Adrenal gland (tissue), 12 donors: Measurements from ENCODE around the gene BGN. TPM values are rescaled to one million over a fixed set of nuclear protein-coding genes. Genes with fewer than 3 reads are reported as not detected.

Experiments
- DNase-seq, 7 donors: peaks; one replicate each; pipeline ENCODE4 v3.0.0-alpha.2; 2019 to 2020
- H3K27ac ChIP-seq, 5 donors: fragments of 200-600 bp; sonication (generic) in 4 of 5; 1 replicate in 3 of 5; 2 replicates in 2 of 5; pipeline versions ENCODE4 v1.5.1 to v1.8.0; 2016 to 2020; ENCODE audit warnings: mild to moderate bottlenecking in 1 of 5
- H3K27me3 ChIP-seq: fragments of 200-600 bp; 2 replicates; pipeline ENCODE4 v1.8.0; 2021
- H3K36me3 ChIP-seq, 2 donors: fragments of 200-600 bp; replicated peaks in 1 of 2; 1 replicate in 1 of 2; 2 replicates in 1 of 2; pipeline versions ENCODE4 v1.5.1 to v1.8.0; 2018 to 2022
- H3K4me1 ChIP-seq, 2 donors: fragments of 200-600 bp; replicated peaks in 1 of 2; 1 replicate in 1 of 2; 2 replicates in 1 of 2; pipeline versions ENCODE4 v1.5.1 to v1.8.0; 2018 to 2021
- H3K4me3 ChIP-seq, 4 donors: fragments of 200-600 bp; sonication (generic) in 3 of 4; one replicate each; pipeline ENCODE4 v1.5.1; 2016 to 2018
- H3K9me3 ChIP-seq, 3 donors: fragments of 200-600 bp; sonication (generic) in 1 of 3; replicated peaks in 1 of 3; 1 replicate in 2 of 3; 2 replicates in 1 of 3; pipeline versions ENCODE4 v1.5.1 to v1.8.0; 2016 to 2021
- POLR2A ChIP-seq, 2 donors: fragments of 450-650 bp; IDR thresholded peaks; one replicate each; pipeline ENCODE4 v1.6.1; 2017; ENCODE audit warnings: antibody characterized with exemption in 2 of 2, mild to moderate bottlenecking in 2 of 2, moderate library complexity in 1 of 2
- WGBS, 4 donors: extraction: QIAGEN DNeasy Blood & Tissue Kit in 2 of 4; methylation state at CpG; one replicate each; pipeline versions ENCODE4 v1.1.5 to v1.1.7; 2013 to 2017; 5-methylcytosine and 5-hydroxymethylcytosine counted together
- intact Hi-C, 2 donors: fragments of 100-400 bp; cut with DNase I; formaldehyde crosslinking; loops; one replicate each; pipeline versions ENCODE4 v1.14.1 to v1.15.0; 2022 to 2023
- polyA plus RNA-seq, 3 donors: library from polyadenylated mRNA; stranded (reverse); fragments of 200-250 nt in 2 of 3; fragments of 350-450 nt in 1 of 3; fragmentation: Illumina TruSeq in 1 of 3; extraction: RNeasy Lipid Tissue Mini Kit (QIAGEN cat#74804) in 1 of 3; gene quantifications; one replicate each; pipeline ENCODE4 v1.2.3, GENCODE V29; 2013 to 2014
- total RNA-seq, 9 donors: library from RNA; depleted of rRNA in 4 of 9; stranded (reverse); fragments of >200 nt in 4 of 9; fragments of 120-200 nt in 1 of 9; fragmentation: NEBNext Ultra II Directional in 1 of 9; extraction: Animal tissue kit (Norgen Biotek cat#: 25700) in 1 of 9; gene quantifications; one replicate each; pipeline versions ENCODE4 v1.1.0 to v1.2.4, GENCODE V29; 2013 to 2023
- TF ChIP-seq, protein P1 (sequence below), 6 experiments: fragments of 450-650 bp in 4 of 6; fragments of 200-600 bp in 2 of 6; sonication (generic) in 1 of 6; IDR thresholded peaks; 1 replicate in 5 of 6; 2 replicates in 1 of 6; pipeline versions ENCODE4 v1.5.1 to v1.8.0; 2016 to 2021; ENCODE audit warnings: antibody characterized with exemption in 6 of 6, mild to moderate bottlenecking in 2 of 6, moderate library complexity in 1 of 6
- donor health status: healthy with polysubstance abuse.
- donor health status: Bipolar disorder and iron deficiency.
- donor health status: DM: yes; HTN: yes; CAD: no.
- donor health status: DM: no; HTN: no; CAD: no.
- donor health status: DM: no; HTN: no; CAD: no.
- donor health status: DM: yes; HTN: yes; CAD: no.

BGN gene
- total and polyA plus RNA-seq, 12 donors = 18.9 to 598 (median 247) TPM

DNA sequence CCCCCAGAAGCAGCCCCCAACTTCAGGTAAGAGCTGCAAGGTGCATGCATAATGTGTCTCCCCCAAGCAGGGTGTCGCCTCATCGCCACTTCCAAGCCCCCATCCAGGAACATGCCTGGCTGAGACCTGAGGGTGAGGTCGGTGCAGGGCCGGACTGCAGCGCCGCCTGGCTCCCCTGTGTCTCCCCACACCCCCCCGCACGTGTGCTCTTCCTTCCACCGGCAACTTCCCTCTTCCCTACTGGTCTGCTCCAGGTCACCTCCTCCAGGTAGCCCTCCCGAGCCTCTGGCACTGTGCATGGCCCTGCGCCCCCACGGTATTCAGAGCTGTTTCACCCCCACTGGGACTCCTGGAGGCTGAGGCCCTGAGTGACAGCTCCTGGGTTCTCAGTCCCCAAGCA is 2.2 kb upstream of the BGN start:
- intact Hi-C loops = no loop called here
- TF ChIP-seq, protein P1, sequence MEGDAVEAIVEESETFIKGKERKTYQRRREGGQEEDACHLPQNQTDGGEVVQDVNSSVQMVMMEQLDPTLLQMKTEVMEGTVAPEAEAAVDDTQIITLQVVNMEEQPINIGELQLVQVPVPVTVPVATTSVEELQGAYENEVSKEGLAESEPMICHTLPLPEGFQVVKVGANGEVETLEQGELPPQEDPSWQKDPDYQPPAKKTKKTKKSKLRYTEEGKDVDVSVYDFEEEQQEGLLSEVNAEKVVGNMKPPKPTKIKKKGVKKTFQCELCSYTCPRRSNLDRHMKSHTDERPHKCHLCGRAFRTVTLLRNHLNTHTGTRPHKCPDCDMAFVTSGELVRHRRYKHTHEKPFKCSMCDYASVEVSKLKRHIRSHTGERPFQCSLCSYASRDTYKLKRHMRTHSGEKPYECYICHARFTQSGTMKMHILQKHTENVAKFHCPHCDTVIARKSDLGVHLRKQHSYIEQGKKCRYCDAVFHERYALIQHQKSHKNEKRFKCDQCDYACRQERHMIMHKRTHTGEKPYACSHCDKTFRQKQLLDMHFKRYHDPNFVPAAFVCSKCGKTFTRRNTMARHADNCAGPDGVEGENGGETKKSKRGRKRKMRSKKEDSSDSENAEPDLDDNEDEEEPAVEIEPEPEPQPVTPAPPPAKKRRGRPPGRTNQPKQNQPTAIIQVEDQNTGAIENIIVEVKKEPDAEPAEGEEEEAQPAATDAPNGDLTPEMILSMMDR (IDR thresholded peaks at IDR 0.05) = no peak
- no peak for TF ChIP-seq POLR2A (IDR thresholded peaks at IDR 0.05)
- Histone ChIP-seq H3K27ac (peak overlapping the region in 1 of 5 donors; percentile 66), H3K36me3 (no peaks in the 10 kb centered on the region), H3K9me3 (no peaks in the 10 kb centered on the region), H3K27me3 (peaks cover 11% of the 10 kb centered on the region), H3K4me3 (no peak overlapping the region), H3K4me1 (no peaks in the 10 kb centered on the region)
- WGBS, 4 donors = 80 to 83% (median 82%) methylated on average over 5 to 12 of the region's 12 CpGs; no CpG with 5 or more reads in 1 of the 4 donors
- DNase-seq = no peak

DNA sequence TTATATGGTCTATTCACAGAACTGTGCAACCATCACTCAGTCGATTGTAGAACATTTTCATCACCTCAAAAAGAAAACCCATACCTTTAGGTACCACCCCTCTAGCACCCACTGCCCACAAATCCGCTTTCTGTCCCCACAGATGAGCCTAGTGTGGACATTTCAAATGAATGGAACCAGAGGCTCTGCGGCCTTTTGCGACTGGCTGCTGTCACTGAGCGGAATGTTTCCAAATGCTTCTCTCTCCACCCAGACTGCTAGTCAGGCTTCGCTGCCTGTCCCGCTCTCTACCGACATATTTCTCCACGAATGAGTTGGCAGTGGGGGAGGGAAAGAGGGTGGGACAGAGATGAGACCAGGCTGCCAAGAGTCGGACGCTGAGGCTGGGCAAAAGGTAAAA is 1.7 kb upstream of the BGN start:
- no peak for DNase-seq
- H3K36me3 ChIP-seq = no peaks in the 10 kb centered on the region
- H3K4me3 ChIP-seq = no peak overlapping the region
- peaks cover 11% of the 10 kb centered on the region for H3K27me3 ChIP-seq
- TF ChIP-seq, protein P1 (IDR thresholded peaks at IDR 0.05) = no peak
- TF ChIP-seq POLR2A (IDR thresholded peaks at IDR 0.05) = no peak
- intact Hi-C loops = no loop called here
- no peaks in the 10 kb centered on the region for H3K9me3 ChIP-seq
- WGBS, 4 donors = 81 to 93% (median 89%) methylated on average over 8 to 11 of the region's 11 CpGs
- H3K27ac ChIP-seq = no peak overlapping the region
- H3K4me1 ChIP-seq = no peaks in the 10 kb centered on the region

DNA sequence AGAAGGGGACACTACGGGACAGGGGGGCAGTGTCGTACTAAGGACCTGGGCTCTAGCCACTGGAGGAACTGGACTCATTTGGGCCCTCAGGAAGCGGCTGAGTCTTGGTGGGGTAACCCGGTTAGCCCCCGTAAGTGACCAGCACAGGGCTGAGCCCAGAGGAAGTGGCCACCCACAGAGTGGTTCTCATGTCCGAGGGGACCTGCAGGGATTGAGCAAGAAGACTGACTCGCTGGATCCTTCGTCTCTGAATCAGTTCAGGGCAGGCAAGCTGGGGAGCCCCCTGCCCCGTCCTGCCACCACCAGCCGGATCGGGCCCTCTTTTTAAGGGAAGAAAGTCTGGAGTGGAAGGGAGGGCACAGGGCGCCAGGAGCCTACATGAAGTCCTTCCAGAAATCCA is 719 bp upstream of the BGN start:
- DNase-seq = no peak
- no peaks in the 10 kb centered on the region for H3K4me1 ChIP-seq
- TF ChIP-seq, protein P1 (IDR thresholded peaks at IDR 0.05) = no peak
- no peak for TF ChIP-seq POLR2A (IDR thresholded peaks at IDR 0.05)
- H3K4me3 ChIP-seq = no peak overlapping the region
- intact Hi-C loops = no loop called here
- peak overlapping the region in 1 of 5 donors; percentile 81 for H3K27ac ChIP-seq
- no peaks in the 10 kb centered on the region for H3K36me3 ChIP-seq
- WGBS, 4 donors = 72 to 92% (median 82%) methylated on average over 5 to 12 of the region's 12 CpGs
- peaks cover 11% of the 10 kb centered on the region for H3K27me3 ChIP-seq
- H3K9me3 ChIP-seq = no peaks in the 10 kb centered on the region

DNA sequence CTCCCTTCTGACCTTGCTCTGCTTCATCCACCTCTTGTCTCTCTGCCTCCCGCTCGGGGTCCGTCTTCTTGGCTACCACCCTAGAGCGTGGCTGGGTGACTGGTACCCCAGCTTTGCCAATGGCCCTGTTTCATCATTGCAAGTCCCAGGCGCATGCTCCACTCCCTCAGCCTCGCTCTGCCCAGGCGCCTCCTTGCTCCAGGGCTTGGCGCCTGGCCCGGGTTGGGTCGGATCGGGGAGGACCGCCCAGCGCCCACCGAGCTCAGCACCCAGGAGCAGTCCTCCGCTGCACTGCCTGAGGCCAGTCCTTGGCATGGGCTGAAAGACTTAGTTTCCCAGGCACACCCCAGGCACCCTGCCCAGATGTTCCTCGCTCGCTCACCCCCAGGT is 577 bp downstream of the BGN start:
- intact Hi-C loops = no loop called here
- Histone ChIP-seq H3K27me3 (peaks cover 11% of the 10 kb centered on the region), H3K36me3 (no peaks in the 10 kb centered on the region), H3K27ac (peak overlapping the region in 1 of 5 donors; percentile 81), H3K4me3 (peak overlapping the region in 1 of 4 donors; percentile 38), H3K4me1 (no peaks in the 10 kb centered on the region), H3K9me3 (no peaks in the 10 kb centered on the region)
- TF ChIP-seq, protein P1 (IDR thresholded peaks at IDR 0.05) = peak in 1 of 6 experiments; percentile 0
- no peak for TF ChIP-seq POLR2A (IDR thresholded peaks at IDR 0.05)
- WGBS, 4 donors = 22 to 57% (median 49%) methylated on average over 7 to 17 of the region's 17 CpGs
- peak in 1 of 7 donors; percentile 12 for DNase-seq
